Measurements from ENCODE around the gene PRPF31. TPM values are rescaled to one million over a fixed set of nuclear protein-coding genes. Genes with fewer than 3 reads are reported as not detected.
"Not testable (repeated sequence)": the region's sequence is repeated elsewhere in the genome, so short reads cannot be mapped to it uniquely, and the experiment has no call there.

The PRPF31 gene
- total RNA-seq: 24.0 TPM

- peak; percentile 97 for DNase-seq
Measured at GRCh38 chr19:54115109-54116063, at the start of gene PRPF31, which contains the start of gene TFPT. PRPF31 (plus strand) TSS chr19:54115754; CDS start chr19:54118279, 2,525 bp downstream. TFPT (minus strand) TSS chr19:54115657; CDS start chr19:54115269, 388 bp downstream.

- no peak for DNase-seq
Measured at GRCh38 chr19:54069470-54069869, 46.1 kb upstream of the PRPF31 start.

- no peak for DNase-seq
Measured at GRCh38 chr19:54073829-54074228, 41.7 kb upstream of the PRPF31 start.

- no peak for DNase-seq
Measured at GRCh38 chr19:54074851-54075250, 40.7 kb upstream of the PRPF31 start.

GRCh38 chr19:54077334-54077733, 38.2 kb upstream of the PRPF31 start:
- DNase-seq: no peak

GRCh38 chr19:54081032-54081431, 34.5 kb upstream of the PRPF31 start, which contains the start of gene TARM1:
TARM1 (minus strand) TSS chr19:54081365; CDS start chr19:54081340, 25 bp downstream.
- DNase-seq: no peak

- DNase-seq: no peak
Measured at GRCh38 chr19:54084410-54084809, 31.1 kb upstream of the PRPF31 start.

GRCh38 chr19:54094426-54095000, 21.0 kb upstream of the PRPF31 start:
- no peak for DNase-seq

- no peak for DNase-seq
Measured at GRCh38 chr19:54095136-54095858, 20.3 kb upstream of the PRPF31 start.

GRCh38 chr19:54095859-54096616, 19.5 kb upstream of the PRPF31 start:
- DNase-seq: peak; percentile 18

- DNase-seq: no peak
Measured at GRCh38 chr19:54096617-54097106, 18.9 kb upstream of the PRPF31 start.

GRCh38 chr19:54099190-54099902, 16.2 kb upstream of the PRPF31 start:
- DNase-seq: no peak

- DNase-seq: not testable (repeated sequence)
Measured at GRCh38 chr19:54099903-54100255, 15.7 kb upstream of the PRPF31 start.

GRCh38 chr19:54100561-54100960, 15.0 kb upstream of the PRPF31 start, which contains the start of gene OSCAR:
OSCAR (minus strand) TSS chr19:54100803; CDS start chr19:54100792, 11 bp downstream.
- DNase-seq: no peak

- peak; percentile 95 for DNase-seq
Measured at GRCh38 chr19:54102421-54103169, 13.0 kb upstream of the PRPF31 start, which contains the start of gene NDUFA3. NDUFA3 (plus strand) TSS chr19:54102855; CDS start chr19:54102879, 24 bp downstream.

- no peak for DNase-seq
Measured at GRCh38 chr19:54104998-54105715, 10.4 kb upstream of the PRPF31 start.

GRCh38 chr19:54105796-54106195, 9.8 kb upstream of the PRPF31 start:
- DNase-seq: no peak

GRCh38 chr19:54106716-54107115, 8.8 kb upstream of the PRPF31 start:
- DNase-seq: no peak

GRCh38 chr19:54107876-54108490, 7.6 kb upstream of the PRPF31 start:
- DNase-seq: no peak
